GM21381 (cell line): ENCODE measurements around the gene NPFFR1.
A peak's percentile ranks its signal among the peaks of the same experiment; 100 is the strongest.
"Not testable (repeated sequence)": the region's sequence is repeated elsewhere in the genome, so short reads cannot be mapped to it uniquely, and the experiment has no call there.

Experiments
- ATAC-seq: cut with Tn5 transposase; IDR thresholded peaks from one replicate; pipeline ENCODE4 v1.9.1; 2021; ENCODE audit warnings: mild to moderate bottlenecking, moderate library complexity; ENCODE audit not compliant: unreplicated experiment

NPFFR1 gene

DNA sequence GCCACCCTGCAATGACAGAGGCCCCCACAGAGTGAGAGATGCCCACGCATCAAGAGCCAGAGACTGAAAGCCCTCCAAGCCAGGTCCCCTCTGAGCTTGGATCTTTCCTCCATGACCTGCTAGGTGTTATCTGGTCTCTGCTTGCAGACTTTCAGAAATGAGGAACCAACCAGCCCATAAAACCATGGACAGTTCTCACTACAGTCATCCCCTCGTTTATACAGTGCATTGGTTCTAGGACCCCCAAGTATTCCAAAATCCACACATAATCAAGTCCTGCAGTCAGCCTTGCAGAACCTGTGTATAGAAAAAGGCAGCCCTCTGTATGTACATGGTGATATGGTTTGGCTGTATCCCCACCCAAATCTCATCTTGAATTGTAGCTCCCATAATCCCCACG lies 23.1 kb downstream of the NPFFR1 start:
- ATAC-seq: no peak

DNA sequence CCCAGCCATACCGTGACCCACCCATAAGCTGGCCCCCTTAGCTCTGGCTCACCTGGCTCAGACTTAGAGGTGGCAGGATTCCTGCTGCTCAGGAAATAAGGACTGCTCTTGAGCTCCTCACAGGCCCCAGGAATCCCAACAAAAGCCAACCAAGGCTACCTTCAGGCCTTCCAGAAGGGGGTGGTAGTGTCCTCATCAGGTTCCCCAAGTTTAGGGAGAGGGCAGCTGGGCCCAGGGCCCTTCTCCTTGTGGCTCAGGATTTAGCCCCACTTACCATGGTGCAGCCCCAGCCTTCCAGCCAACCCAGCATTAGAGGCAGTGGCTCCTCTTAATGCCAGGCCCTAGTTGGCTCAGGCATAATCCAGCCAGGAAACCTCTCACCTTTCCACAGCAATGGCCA lies 23.5 kb downstream of the NPFFR1 start:
- no peak for ATAC-seq

DNA sequence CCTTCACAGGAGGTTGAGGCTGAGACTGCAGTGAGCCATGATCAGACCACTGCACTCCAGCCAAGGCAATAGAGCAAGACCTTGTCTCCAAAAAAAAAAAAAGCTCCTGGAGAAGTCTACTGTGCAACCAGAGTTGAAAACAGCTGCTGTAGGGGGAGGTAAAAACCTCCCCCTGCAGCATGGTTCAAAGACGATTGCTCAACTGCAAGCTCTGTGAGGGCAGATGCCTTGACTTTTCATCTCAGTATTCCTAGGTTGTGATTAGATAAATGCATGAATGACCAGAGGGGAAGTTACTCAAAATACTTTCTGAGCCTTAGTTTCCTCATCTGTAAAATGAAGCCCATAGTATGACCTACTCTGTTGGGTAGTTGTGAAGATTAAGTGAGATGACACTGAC lies 25.6 kb downstream of the NPFFR1 start:
- ATAC-seq: no peak

DNA sequence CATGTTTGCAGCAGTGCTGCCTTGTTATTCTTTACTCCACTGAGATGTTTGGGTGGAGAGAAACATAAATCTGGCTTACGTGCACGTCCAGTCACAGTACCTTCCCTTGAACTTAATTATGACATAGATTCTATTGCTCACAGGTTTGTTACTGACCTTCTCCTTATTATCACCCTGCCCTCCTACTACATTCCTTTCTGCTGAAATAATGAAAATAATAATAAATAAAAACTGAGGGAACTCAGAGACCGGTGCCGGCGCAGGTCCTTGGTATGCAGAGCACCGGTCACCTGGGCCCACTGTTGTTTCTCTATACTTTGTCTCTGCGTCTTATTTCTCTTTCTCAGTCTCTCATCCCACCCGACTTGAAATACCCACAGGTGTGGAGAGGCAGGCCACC lies 26.0 kb downstream of the NPFFR1 start:
- ATAC-seq: not testable (repeated sequence)

DNA sequence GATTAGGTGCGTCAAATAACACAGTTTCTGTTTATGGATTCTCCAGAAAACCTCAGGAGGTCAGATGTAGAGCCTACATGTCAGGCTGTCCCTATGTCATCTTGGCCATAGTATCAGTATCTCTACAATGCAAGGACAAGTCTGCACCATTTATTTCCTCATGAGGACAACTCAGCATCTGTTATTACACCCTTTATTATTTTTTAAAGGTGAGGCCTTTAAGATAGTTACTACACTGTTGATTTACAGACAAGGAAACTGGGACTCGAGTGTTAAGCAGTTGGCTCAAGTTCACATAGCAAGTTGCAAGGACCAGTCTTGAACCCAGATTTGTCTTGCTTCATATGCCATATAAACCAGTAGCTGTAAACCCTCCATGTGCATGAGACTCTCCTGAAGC lies 27.3 kb downstream of the NPFFR1 start:
- no peak for ATAC-seq

DNA sequence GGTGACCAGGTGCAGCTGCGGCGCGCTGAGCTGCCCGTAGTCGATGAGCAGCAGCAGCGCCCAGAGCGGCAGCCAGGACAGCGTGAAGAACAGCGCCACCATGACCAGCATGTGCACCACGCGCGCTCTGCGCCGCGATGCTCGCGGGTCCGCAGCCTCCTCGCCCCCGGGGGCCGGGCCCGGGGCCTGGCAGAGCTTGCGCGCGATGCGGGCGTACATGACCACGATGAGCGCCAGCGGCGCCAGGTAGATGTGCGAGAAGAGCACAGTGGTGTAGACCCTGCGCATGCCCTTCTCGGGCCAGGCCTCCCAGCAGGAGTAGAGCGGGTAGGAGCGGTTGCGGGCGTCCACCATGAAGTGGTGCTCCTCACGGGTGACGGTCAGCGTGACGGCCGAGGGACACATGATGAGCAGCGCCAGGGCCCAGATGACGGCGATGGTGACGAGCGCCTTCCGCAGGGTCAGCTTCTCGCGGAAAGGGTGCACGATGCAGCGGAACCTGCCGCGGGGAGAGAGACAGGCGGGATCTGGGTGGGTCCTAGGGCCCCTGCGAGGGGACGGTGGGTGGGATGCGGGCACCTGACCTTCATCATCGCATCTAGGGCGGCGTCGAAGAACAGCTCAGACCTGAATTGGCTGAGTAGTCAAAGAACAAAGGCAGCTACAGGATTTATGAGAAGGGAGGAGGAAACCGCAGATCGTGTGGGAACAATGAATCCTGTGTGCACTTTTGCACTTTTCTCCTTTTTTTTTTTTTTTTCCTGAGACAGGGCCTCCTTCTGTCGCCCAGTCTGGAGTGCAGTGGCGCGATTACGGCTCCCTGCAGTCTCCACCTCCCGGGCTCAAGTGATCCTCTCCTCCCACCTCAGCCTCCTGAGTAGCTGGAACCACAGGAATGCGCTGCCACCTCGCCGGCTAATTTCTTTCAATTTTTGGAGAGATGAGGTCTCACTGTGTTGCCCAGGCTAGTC lies 28.2 kb downstream of the NPFFR1 start:
- ATAC-seq: no peak

DNA sequence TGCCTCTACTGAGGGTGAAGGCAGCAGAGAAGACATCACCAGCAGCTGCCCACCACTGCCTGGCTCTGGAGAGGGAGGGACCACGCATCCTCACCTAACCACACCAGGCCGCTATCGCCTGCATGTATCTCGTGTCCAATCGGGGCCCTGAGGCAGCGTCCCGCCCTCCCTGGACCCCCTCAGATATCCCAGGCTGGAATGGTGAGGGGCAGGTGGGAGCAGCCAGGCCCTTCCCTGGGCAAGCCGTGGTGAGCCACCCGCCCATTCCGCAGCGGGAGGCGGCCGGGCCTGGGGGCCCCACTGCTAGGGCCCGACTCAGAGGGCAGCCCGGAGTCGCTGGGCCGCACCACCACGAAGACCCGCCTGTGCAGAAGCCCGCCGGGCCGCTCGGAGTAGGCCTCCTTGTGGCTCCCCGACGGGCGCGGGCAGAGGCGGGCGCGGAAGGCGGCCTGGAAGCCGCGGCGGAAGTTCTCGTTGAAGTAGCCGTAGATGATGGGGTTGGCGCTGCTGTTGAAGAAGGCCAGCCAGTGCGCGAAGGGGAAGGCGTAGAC lies 29.0 kb downstream of the NPFFR1 start:
- no peak for ATAC-seq

DNA sequence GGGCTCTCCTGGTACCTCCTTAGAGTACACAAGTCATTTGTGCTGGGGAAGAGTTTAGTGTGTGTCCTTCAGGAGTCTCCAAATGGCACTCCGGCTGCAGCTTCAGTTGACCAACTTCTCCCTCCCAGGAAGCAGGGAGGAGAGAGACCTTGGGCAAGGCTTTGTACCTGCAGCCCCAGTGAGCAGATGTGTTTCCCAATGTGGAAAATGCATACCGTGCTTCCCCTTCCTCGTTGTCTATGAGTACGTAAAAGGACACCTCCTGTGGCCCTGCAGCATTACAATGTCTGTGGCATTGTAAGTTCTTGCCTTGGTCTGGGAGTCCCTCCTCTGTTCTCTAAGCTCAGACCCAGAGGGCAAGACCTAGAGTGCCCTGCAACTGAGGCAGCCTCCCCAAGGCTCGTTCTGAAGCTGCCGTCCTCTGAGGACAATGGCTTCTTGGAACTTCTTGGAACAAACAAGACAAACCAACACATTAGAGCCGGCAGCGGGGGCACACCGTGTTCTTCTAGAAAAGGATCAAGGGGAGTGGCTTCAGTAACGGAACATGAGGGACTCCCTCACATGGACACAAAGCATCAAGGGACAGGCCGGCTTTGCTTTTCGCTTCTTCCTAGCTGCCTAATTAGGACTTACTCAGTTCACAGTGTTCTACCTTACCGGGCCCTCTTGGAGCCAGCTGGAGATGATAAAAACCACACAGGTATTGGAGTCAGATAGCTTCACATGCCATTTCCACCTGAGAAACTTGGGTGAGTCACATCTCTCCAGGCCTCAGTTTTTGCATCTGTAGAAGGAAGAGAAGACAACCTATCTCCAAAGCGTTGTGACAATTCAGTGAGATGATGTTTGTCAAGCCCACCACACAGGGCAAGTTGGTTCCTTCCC lies 29.7 kb downstream of the NPFFR1 start:
- no peak for ATAC-seq

DNA sequence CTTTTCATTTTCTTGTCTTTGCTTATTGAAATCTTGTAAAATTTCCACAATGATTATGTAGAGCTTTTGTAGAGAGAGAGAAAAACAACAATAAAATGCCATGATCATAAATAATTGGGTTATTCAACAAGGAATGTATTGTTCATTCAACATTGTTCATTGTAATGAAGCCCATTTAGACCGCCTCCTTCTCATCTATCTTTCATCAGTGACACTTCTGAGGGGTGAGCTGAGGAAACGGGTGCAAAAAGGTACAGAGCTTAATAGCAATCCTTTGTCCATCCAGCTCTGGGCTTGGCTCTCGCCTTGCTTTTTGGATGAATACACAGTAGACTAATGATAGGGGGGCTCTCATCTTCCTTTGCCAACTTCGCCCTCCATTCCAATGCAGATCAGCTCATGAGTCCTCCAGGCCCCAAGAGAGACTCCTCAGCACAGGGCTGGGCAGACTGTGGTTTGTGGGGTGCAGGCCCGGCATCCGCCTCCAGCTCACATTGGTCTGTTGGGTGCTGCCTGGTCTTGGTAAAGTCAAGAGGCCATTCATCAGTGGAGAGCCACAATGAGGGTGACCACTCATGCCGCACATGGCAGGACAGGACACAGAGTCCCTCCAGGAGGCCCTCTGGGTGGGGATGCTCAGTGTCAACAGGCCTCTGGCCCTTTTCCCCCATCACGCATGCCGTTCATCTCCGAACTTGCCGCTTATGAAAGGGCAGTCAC lies 32.7 kb downstream of the NPFFR1 start:
- no peak for ATAC-seq

DNA sequence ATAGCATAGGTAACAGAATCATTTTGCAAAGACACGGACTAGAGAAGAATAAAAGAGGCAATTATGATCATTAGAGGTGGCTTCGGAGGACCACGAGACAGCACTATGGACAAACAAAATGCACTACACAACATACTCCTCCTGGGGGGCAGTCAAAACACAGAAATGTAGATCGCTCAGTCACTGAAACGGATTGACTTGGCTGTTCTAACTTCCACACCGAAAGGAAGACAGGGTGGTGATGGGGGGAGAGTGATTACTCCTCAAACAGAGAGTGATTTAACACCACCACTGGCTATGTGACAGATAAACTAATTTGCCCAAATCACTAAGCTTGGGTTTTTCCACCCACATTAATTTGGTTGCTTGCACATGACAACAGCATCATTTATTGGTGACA lies 36.4 kb downstream of the NPFFR1 start:
- ATAC-seq: no peak

DNA sequence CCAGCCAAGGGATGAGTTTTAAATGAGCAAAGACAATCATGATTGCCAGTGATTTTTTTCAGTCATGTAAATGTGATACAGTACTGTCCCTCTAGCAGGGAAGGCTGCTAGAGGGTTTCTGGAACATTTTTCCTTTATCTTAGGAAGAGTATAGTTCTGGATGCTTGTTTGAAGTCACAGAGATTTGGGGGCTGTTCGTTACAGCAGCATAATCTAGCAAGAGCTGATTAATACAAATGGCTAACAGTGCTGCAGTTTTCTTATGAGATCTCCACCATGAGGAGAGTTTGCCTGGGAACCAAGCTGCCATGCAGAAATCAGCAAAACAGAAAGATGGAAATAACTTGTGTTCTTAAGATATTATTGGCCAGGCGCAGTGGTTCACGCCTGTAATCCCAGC lies 42.7 kb downstream of the NPFFR1 start:
- no peak for ATAC-seq

DNA sequence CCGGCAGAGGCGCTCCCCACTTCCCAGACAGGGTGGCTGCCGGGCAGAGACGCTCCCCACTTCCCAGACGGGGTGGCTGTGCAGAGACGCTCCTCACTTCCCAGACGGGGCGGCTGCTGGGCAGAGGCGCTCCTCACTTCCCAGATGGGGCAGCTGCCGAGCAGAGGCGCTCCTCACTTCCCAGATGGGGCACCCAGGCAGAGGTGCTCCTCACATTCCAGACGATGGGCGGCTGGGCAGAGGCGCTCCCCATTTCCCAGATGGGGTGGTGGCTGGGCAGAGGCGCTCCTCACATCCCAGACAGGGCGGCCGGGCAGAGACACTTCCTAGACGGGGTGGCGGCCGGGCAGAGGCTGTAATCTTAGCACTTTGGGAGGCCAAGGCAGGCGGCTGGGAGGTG lies 43.8 kb downstream of the NPFFR1 start:
- ATAC-seq: not testable (repeated sequence)

DNA sequence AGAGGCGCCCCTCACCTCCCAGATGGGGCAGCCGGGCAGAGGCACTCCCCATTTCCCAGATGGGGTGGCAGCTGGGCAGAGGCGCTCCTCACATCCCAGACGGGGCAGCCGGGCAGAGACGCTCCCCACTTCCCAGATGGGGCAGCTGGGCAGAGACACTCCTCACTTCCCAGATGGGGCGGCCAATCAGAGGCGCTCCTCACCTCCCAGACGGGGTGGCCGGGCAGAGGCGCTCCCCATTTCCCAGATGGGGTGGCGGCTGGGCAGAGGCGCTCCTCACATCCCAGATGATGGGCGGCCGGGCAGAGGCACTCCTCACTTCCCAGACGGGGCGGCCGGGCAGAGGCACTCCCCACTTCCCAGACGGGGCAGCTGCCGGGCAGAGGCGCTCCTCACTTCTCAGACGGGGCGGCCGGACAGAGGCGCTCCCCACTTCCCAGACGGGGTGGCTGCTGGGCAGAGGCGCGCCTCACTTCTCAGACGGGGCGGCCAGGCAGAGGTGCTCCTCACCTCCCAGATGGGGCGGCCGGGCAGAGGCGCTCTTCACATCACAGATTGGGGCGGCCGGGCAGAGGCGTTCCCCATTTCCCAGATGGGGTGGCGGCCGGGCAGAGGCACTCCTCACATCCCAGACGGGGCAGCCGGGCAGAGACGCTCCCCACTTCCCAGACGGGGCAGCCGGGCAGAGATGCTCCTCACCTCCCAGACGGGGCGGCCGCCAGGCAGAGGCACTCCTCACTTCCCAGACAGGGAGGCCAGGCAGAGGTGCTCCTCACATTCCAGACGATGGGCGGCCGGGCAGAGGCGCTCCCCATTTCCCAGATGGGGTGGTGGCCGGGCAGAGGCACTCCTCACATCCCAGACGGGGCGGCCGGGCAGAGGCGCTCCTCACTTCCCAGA lies 44.5 kb downstream of the NPFFR1 start:
- not testable (repeated sequence) for ATAC-seq

DNA sequence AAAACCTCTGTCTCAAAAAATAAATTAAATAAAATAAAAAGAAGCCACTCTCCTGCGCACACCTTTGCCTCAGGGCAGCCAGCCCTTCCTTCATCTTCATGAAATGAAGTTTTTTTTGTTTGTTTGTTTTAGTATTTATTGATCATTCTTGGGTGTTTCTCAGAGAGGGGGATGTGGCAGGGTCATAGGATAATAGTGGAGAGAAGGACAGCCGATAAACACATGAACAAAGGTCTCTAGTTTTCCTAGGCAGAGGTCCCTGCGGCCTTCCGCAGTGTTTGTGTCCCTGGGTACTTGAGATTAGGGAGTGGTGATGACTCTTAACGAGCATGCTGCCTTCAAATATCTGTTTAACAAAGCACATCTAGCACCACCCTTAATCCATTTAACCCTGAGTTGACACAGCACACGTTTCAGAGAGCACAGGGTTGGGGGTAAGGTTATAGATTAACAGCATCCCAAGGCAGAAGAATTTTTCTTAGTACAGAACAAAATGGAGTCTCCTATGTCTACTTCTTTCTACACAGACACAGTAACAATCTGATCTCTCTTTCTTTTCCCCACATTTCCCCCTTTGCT lies 45.8 kb downstream of the NPFFR1 start:
- not testable (repeated sequence) for ATAC-seq

DNA sequence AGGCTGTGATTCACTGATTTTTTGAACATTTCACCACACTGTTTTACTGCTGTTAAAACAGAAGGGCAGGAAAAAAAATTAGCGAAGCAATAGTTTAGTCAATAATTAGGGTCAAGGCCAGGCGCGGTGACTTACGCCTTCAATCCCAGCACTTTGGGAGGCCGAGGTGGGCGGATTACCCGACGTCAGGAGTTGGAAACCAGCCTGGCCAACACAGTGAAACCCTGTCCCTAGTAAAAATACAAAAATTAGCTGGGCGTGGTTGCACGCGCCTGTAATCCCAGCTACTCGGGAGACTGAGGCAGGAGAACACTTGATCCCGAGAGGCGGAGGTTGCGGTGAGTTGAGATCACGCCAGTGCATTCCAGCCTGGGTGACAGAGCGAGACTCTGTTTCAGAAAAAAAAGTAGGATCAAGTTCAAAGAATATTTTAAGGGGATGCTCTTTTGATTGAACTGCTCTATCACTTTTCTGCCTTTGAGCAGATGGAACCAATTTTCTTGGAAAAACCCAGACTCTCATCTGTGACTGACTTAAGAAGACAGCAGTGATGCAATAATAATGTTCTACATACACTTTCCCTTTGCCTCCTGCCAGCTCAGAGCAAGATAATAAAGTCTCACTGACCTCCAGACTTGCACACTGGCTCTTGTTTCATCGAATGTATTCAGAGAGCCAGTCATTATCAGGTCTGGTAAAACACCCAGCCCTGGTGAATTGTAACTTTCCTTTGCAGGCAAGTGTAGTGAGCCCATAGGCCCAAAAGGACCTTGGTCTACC lies 48.9 kb downstream of the NPFFR1 start:
- no peak for ATAC-seq

DNA sequence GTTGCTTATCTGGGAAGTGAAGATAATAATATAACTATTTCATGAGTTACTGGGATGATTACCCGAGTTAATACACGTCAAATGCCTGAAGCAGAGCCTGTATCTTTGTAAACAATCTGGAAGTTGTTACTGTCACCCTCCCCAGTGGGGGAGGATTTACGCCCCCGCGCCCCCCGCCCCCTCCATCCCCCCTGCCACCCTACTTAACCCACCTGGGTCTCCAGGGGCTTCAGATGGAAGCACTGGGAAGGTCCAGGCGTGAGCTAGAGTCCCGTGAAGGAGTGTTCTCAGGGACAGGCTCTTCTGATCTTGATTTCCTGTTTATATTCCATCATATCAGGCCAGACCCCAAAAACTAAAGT lies 49.9 kb downstream of the NPFFR1 start:
- no peak for ATAC-seq

DNA sequence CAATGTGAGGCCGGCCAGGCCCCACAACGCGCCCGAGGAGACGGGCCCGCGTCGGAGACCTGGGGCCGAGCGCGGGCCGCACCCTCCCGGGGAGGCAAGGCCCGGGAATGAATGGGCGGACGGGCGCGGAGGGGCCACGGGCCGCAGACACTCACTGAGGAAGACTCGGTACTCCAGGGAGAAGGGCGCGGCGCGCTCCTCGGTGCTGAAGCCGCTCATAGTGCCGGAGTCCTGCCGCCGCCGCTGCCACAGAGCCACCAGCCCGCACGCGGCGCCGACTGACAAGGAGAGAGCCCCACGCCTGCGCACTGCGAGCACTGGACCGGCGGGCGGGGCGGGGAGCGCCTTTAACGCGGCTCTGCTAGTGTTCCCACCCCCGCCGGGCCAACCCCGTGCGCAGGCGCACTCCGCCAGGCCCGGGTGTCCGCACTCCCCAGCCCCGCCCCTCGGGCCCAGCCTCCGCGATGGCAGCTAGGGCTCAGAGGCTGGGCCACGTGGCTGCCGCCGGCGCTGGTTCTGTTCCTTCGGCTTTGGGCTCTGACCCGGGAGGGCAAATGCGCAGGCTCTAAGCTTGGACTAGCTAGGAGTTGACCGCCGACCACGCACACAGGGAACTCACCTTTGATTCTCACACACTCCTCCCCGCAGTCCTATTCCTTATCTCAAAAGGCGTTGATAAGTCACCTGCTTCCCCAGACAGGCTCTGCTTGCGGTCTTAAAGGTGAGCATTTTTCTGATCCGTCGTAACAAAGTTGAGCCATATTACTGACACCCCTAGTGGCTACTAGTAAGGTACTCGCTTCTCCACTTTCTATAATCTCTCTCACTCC lies 50.5 kb downstream of the NPFFR1 start, which contains the start of gene PPA1:
TSS of gene PPA1 (minus strand) at position 321 of the 830 bp plus-strand sequence. CDS start at position 219, 102 bp downstream.
- ATAC-seq: peak; percentile 90

DNA sequence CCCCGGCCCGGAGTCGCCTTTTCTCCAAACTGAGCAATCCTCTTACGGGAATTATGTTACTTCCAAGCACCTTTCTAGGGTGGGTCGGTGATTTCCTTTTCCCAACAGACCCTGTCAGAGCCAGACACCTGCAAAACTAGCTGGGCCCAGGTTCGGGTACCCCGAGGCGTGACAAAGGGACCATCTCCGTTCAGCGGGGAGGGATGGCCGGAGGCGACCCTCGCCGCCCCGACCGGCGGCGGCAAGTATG lies 51.0 kb downstream of the NPFFR1 start:
- no peak for ATAC-seq
